GM21515 (cell line): ENCODE data around the gene LRRC14B.

Experiments
- ATAC-seq: cut with Tn5 transposase; IDR thresholded peaks from one replicate; pipeline ENCODE4 v1.9.1; 2021; ENCODE audit not compliant: unreplicated experiment

Gene LRRC14B

GRCh38 chr5:191036-191948, at the start of gene LRRC14B:
TSS of gene LRRC14B (plus strand) at chr5:191495. CDS start at chr5:191539, 44 bp downstream.
- ATAC-seq = peak; percentile 35

DNA sequence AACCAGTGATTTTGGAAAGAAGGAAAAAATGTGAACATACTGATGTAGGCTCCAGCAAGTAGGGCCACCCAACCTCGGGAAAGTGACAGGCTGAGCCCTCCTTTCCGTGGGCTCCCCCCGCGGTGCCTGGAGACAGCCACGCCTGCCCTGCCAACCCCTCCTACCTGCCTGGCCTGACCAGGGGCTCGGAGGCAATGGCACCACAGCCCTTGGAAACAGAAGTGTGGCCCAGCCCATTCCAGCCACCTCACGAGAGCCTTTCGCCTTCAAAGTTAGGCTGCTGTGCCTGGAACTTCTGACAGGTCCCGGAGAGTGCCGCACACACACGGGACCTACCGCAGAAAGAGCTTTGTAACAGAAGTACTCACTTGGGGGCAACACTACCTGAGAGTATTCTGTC, 49.5 kb upstream of the LRRC14B start:
- no peak for ATAC-seq

- ATAC-seq = no peak
These were observed 49.0 kb upstream of the LRRC14B start for GRCh38 chr5:142246-142810.

GRCh38 chr5:143041-143440, 48.3 kb upstream of the LRRC14B start:
- ATAC-seq = no peak

GRCh38 chr5:144941-145340, 46.4 kb upstream of the LRRC14B start:
- no peak for ATAC-seq

DNA sequence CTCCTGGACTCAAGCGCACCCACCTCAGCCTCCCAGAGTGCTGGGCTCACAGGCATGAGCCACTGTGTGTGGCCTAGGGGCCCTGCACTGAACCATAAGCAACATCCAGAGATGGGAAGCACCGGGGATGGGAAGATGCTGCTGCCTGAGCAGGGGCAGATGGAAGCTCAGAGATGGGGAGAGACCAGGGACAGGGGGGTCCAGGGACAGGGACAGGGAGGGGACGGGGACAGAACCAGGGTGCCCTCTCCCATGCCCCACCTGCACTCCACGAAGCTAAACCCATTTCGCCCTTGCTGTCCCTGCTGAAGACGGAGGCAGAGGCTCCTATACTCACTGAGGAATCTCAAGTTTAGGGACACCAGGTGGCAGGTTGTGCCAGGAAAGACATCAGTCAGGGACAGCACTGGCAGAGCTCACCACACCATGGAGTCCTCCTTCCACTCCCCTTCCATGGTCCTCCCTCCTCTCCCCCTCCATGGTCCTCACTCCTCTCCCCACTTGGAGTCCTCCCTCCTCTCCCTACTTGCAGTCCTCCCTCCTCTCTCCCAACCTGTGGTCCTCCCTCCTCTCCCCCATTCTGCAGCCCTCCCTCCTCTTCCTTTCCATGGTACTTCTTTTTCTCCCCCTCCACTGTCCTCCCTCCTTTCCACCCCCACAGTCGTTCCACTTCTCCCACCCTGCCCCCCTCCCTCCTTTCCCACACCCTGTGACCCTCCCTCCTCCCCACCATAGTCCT, 45.5 kb upstream of the LRRC14B start:
- ATAC-seq = no peak

GRCh38 chr5:147751-148150, 43.5 kb upstream of the LRRC14B start:
- no peak for ATAC-seq

- ATAC-seq = no peak
These were observed 41.4 kb upstream of the LRRC14B start for GRCh38 chr5:149745-150485.

GRCh38 chr5:150746-151145, 40.5 kb upstream of the LRRC14B start:
- no peak for ATAC-seq

DNA sequence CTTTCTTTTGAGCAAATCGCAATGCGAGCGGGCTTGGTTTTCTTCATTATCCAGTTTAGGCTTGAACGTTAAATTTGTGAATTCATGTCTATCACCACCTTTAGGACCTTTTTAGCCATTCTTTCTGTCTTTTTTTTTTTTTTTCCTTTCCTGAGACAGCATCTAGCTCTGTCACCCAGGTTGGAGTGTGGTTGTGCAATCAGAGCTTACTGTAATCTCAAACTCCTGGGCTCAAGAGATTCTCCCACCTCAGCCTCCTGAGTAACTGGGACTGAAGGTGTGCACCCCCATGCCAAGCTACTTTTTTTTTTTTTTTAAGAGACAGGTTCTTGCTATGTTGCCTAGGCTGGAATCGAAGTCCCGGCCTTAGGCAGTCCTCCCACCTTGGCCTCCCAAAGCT, 39.2 kb upstream of the LRRC14B start:
- no peak for ATAC-seq

- ATAC-seq = no peak
These were observed 38.0 kb upstream of the LRRC14B start for GRCh38 chr5:153256-153655.

DNA sequence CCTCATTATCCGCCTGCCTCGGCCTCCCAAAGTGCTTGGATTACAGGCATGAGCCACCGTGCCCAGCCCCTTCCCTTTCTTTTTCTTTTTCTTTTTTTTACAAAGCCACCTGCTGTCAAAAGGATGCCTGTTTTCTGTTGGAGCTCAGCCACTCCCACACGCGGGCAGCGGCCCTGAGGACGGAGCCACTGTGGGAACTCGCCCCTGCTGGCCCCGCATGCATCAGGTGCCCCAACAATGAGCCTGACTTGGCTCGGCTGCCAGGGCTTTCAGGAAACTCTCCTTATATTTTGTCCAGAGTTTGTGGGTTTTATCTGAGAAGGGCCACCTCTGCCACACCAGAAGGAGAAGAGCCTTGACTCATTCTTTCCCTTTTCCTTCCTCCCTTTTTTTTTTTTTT, 37.1 kb upstream of the LRRC14B start:
- ATAC-seq = no peak

DNA sequence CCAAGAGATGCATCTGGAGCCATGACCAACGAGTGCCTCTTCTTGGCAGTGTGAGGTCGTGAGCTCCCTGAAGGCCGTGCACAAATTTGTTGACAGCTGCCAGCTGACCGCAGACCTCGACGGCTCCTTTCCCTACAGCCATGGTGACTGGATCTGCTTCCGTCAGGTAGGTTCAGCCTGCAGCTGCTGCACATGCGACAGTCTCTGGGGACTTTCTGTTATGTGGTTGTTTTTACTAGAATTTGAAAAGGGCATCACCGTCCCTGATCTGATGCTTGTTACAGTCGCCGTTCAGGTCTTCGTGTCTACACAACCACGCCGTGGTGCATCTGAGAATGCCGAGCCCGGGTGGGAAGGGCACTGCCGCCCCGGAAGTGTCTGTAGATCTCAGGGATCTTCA, 36.5 kb upstream of the LRRC14B start:
- no peak for ATAC-seq

DNA sequence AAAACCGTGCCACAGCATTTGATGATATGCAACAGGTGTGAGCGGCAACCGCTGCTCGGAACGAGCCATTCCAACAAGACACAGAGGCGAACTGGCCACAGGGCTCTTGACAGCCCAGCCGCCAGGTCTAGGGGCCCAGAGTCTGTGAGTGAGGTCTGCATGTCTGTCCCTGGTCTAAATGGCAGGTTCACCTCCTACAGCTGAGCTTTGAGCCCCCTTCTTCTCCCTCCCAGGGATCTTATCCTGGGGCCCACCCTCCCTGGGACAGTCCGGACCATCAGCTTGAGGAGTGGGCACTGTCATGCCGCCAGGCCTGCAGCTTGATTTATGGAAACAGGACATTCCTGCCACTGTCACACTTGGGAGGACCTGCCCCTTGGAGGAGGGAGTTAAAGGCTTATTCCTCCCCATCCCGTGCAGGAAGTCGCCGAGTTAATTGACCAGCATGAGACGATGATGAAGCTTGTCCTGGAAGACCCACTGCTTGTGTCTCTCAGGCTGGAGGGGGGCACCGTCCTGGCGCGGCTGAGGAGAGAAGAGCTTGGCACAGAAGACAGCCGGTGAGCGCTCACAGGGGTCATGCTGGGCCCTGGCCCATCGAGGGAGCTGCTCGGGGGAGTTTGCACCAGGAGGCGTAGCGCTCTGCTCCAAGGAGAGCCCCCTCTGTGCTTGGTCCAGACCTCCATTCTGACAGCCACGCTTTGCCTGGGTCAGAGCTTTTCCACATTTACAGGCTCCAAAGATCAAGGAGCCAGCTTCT, 35.5 kb upstream of the LRRC14B start:
- no peak for ATAC-seq

GRCh38 chr5:156411-157072, 34.8 kb upstream of the LRRC14B start:
- ATAC-seq = no peak

GRCh38 chr5:157126-157715, 34.1 kb upstream of the LRRC14B start:
- ATAC-seq = no peak

DNA sequence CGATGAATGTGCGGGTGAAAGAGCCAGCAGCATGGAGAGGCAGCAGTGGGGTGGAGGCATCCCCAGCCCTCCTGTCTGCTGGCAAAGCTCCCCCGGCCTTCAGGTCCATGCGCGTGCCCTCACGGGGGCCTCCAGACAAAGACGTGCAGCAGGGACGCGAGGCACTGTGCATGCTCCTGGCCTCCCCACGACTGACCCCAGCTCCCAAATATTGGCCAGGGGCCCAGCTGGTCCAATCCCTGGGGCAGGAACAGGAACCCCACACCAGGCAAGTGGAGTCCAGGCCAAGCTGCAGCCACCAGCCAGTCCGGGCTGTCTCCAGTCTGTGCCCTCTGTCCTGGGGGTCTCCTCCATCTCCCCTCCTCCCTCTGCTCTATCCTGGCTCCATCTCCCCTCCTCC, 33.5 kb upstream of the LRRC14B start:
- no peak for ATAC-seq

DNA sequence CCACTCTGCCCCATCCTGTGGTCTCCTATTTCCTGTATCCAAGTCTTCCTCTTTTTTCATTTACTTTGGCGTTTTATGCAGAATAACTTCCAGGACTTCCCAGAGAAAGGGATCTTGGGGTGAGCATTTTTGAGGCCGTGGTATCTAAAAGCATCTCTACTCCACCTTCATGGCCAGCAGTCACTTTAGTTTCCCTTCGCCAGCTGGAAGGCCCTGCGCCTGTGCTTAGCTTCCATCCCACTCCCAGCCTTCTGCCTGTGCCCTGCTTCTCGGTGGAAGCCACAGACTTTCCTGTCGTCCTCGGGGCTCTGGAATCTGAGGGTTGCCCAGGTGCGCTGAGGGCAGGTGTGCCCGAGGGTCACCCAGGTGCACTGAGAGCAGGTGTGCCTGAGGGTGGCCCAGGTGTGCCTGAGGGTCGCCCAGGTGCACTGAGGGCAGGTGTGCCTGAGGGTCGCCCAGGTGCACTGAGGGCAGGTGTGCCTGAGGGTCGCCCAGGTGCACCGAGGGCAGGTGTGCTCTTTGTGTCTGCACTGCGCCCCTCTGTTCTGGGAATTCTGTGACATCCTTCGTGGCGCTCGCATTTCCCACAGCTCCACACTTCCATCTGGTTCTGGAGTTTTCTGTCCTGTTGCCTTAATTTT, 32.4 kb upstream of the LRRC14B start:
- no peak for ATAC-seq
